K562 (cell line): ENCODE measurements around the gene PTPMT1. TPM values are rescaled to one million over a fixed set of nuclear protein-coding genes. Genes with fewer than 3 reads are reported as not detected.

Source experiments
- ATAC-seq: fragments of 200-7000 bp; cut with Tn5 transposase; 3 replicates; pipeline ENCODE4 v1.9.1; 2020; ENCODE audit warnings: moderate library complexity
- Bru-seq: library from RNA; stranded (reverse); fragments of 400-500 nt; gene quantifications from one replicate; lab custom pipeline; 2021; lab: Mats Ljungman, UMichigan
- BruChase-seq, 2 experiments: library from RNA; stranded (reverse); fragments of 400-500 nt; gene quantifications; one replicate each; lab custom pipeline; 2021; lab: Mats Ljungman, UMichigan
- BruUV-seq: library from RNA; stranded (reverse); fragments of 400-500 nt; replicated peaks from 2 replicates; lab custom pipeline; 2021; lab: Mats Ljungman, UMichigan
- CTCF ChIA-PET: fragments of 300-600 bp; formaldehyde crosslinking; extraction: SDS; loops from one replicate; lab custom pipeline; 2021; ENCODE audit warnings: low intra/inter-chr PET ratio; lab: Yijun Ruan, JAX
- POLR2A ChIA-PET: fragments of 300-600, 350-650 bp; sonication (Branson Sonifier 250); formaldehyde crosslinking; extraction: SDS; loops from one replicate; lab custom pipeline; 2021; ENCODE audit warnings: antibody characterized with exemption, inconsistent platforms; lab: Yijun Ruan, JAX
- DNase-seq, 4 experiments: peaks; one replicate each; pipeline versions ENCODE4 v3.0.0 to v3.0.0-alpha.2; 2011 to 2018; ENCODE audit warnings: low spot score in 3 of 4, mixed read lengths in 3 of 4; ENCODE audit errors: extremely low read depth in 1 of 4
- FAIRE-seq: peaks from 2 replicates; lab custom pipeline; 2011; peaks lifted over from hg19 to GRCh38; lab: Jason Lieb, UNC
- H2AFZ ChIP-seq: 2 replicates; pipeline ENCODE4 v1.6.0; 2011; ENCODE audit warnings: low read depth, low read length, control low read depth, inconsistent platforms
- H3K27ac ChIP-seq: fragments of 200-600 bp; 3 replicates; pipeline ENCODE4 v1.8.0; 2011; ENCODE audit warnings: low read depth, mild to moderate bottlenecking, control low read depth, inconsistent platforms, low read length, moderate library complexity, mixed read lengths; ENCODE audit errors: extremely low read depth
- H3K27me3 ChIP-seq, 2 experiments: fragments of 300-600 bp in 1 of 2; 2 replicates in 1 of 2; 3 replicates in 1 of 2; pipeline versions ENCODE4 v1.6.0 to v1.8.0; 2011; ENCODE audit warnings: inconsistent platforms in 2 of 2, low read length in 2 of 2, mild to moderate bottlenecking in 1 of 2, mixed read lengths in 1 of 2, moderate library complexity in 1 of 2; ENCODE audit not compliant: control insufficient read depth in 2 of 2, insufficient read depth in 2 of 2
- H3K36me3 ChIP-seq: fragments of 300-600 bp; 3 replicates; pipeline ENCODE4 v1.8.0; 2011; ENCODE audit warnings: mild to moderate bottlenecking, low read length, inconsistent platforms; ENCODE audit not compliant: control insufficient read depth, insufficient read depth
- H3K4me1 ChIP-seq, 2 experiments: fragments of 200-600 bp in 1 of 2; replicated peaks in 1 of 2; 2 replicates in 1 of 2; 3 replicates in 1 of 2; pipeline versions ENCODE4 v1.5.1 to v1.8.0; 2011; ENCODE audit warnings: inconsistent platforms in 2 of 2, low read length in 2 of 2, mild to moderate bottlenecking in 1 of 2, mixed read lengths in 1 of 2, moderate library complexity in 1 of 2; ENCODE audit not compliant: control insufficient read depth in 2 of 2, insufficient read depth in 2 of 2
- H3K4me2 ChIP-seq: 2 replicates; pipeline ENCODE4 v1.6.1; 2011; ENCODE audit warnings: low read length, control low read depth, inconsistent platforms, mixed read lengths; ENCODE audit not compliant: insufficient read depth
- H3K4me3 ChIP-seq: fragments of 200-600 bp; sonication (generic), shearing (Covaris generic); 2 replicates; pipeline ENCODE4 v1.5.1; 2016; ENCODE audit warnings: control low read depth, inconsistent platforms
- H3K79me2 ChIP-seq: fragments of 200-600 bp; 3 replicates; pipeline ENCODE4 v1.8.0; 2011; ENCODE audit warnings: low read length, inconsistent platforms; ENCODE audit not compliant: control insufficient read depth, insufficient read depth
- H3K9ac ChIP-seq, 2 experiments: 2 replicates each; pipeline versions ENCODE4 v1.6.0 to v1.6.1; 2011; ENCODE audit warnings: low read depth in 2 of 2, low read length in 2 of 2, control low read depth in 1 of 2, inconsistent platforms in 1 of 2, mild to moderate bottlenecking in 1 of 2, mixed read lengths in 1 of 2; ENCODE audit not compliant: insufficient read depth in 1 of 2
- H3K9me1 ChIP-seq: one replicate; pipeline ENCODE4 v1.6.0; 2011; ENCODE audit warnings: inconsistent platforms, mild to moderate bottlenecking, low read length, moderate library complexity; ENCODE audit not compliant: control insufficient read depth, insufficient read depth
- H3K9me3 ChIP-seq: replicated peaks from 2 replicates; pipeline ENCODE4 v1.5.1; 2011; ENCODE audit warnings: low read depth, low read length, inconsistent platforms; ENCODE audit not compliant: control insufficient read depth, insufficient read depth
- H4K20me1 ChIP-seq: replicated peaks from 2 replicates; pipeline ENCODE4 v1.6.1; 2011; ENCODE audit warnings: low read length, inconsistent platforms, mixed read lengths; ENCODE audit not compliant: control insufficient read depth, insufficient read depth
- BDP1 ChIP-seq: IDR thresholded peaks from 3 replicates; pipeline ENCODE4 v1.6.1; 2011; ENCODE audit not compliant: insufficient read length, insufficient read depth
- BMI1 ChIP-seq: fragments of 150-350 bp; IDR thresholded peaks from 2 replicates; pipeline ENCODE4 v1.6.1; 2014; ENCODE audit warnings: low read length
- CREB3L1 ChIP-seq: fragments of 450-650 bp; IDR thresholded peaks from 2 replicates; pipeline ENCODE4 v1.6.1; 2014; ENCODE audit warnings: low read depth, mild to moderate bottlenecking, moderate library complexity, borderline replicate concordance
- FOS ChIP-seq: IDR thresholded peaks from 3 replicates; pipeline ENCODE4 v1.6.1; 2011; ENCODE audit not compliant: insufficient read length; ENCODE audit errors: extremely low read depth
- HCFC1 ChIP-seq: IDR thresholded peaks from 2 replicates; pipeline ENCODE4 v1.6.1; 2012; ENCODE audit warnings: low read depth, low read length, improper control_type of control experiment
- HMG20B ChIP-seq: fragments of 250-450 bp; sonication (Bioruptor Pico); IDR thresholded peaks from 2 replicates; pipeline ENCODE4 v1.5.0; 2021; ENCODE audit warnings: mild to moderate bottlenecking
- POLR2B ChIP-seq: fragments of 450-650 bp; IDR thresholded peaks from 2 replicates; pipeline ENCODE4 v1.6.1; 2018; ENCODE audit warnings: low read depth; ENCODE audit not compliant: partially characterized antibody
- ZBTB5 ChIP-seq: fragments of 450-650 bp; IDR thresholded peaks from 2 replicates; pipeline ENCODE4 v1.6.1; 2017; ENCODE audit warnings: antibody characterized with exemption
- ZNF445 ChIP-seq: fragments of 250-450 bp; sonication (Bioruptor Pico); IDR thresholded peaks from 2 replicates; pipeline ENCODE4 v1.4.0; 2020; ENCODE audit warnings: low read depth, mild to moderate bottlenecking, moderate library complexity
- ZNF583 ChIP-seq: fragments of 250-450 bp; sonication (Bioruptor Pico); IDR thresholded peaks from 2 replicates; pipeline ENCODE4 v1.4.0; 2020
- ZNF696 ChIP-seq: fragments of 250-450 bp; sonication (Bioruptor Pico); conservative IDR thresholded peaks from 2 replicates; pipeline ENCODE4 v1.4.0; 2020; ENCODE audit warnings: mild to moderate bottlenecking, moderate library complexity
- WGBS: fragments of 100-300 bp; shearing (Covaris generic); methylation state at CpG from one replicate; pipeline ENCODE4 v1.1.6; 2016; ENCODE audit warnings: low coverage, mixed read lengths; ENCODE audit not compliant: insufficient coverage; ENCODE audit errors: missing lambda C conversion rate; 5-methylcytosine and 5-hydroxymethylcytosine counted together
- in situ Hi-C: fragments of 300-500 bp; cut with MboI; formaldehyde crosslinking; loops from 4 replicates; pipeline ENCODE4 v1.15.0; 2018; ENCODE audit warnings: inconsistent platforms, mixed read lengths
- intact Hi-C: fragments of 100-400 bp; cut with micrococcal nuclease; formaldehyde crosslinking; loops from 2 replicates; pipeline ENCODE4 v1.14.2; 2022
- long read RNA-seq, 3 experiments: library from polyadenylated mRNA in 2 of 3; library from RNA in 1 of 3; unstranded in 2 of 3; stranded (forward) in 1 of 3; transcript quantifications; one replicate each; pipeline ENCODE4 v2.0.0, GENCODE V29; 2019 to 2022
- polyA minus RNA-seq, 3 experiments: library from RNA; depleted of rRNA, polyadenylated mRNA; stranded (reverse); fragments of >200 nt; gene quantifications; 2 replicates each; pipeline ENCODE4 v1.2.3, GENCODE V29; 2011
- polyA plus RNA-seq, 8 experiments: library from polyadenylated mRNA; depleted of rRNA in 4 of 8; stranded (reverse) in 5 of 8; unstranded in 3 of 8; fragments of >200 nt; fragmentation: Nextera tagmentation in 2 of 8; fragmentation: Illumina TruSeq in 1 of 8; extraction: Ambion mirVana in 2 of 8; extraction: Trizol in 1 of 8; gene quantifications; 2 replicates each; pipeline versions ENCODE4 v1.2.1 to v1.2.3, GENCODE V29; 2011 to 2014; ENCODE audit warnings: inconsistent platforms in 1 of 8, missing spikeins in 1 of 8
- total RNA-seq, 7 experiments: library from RNA; depleted of rRNA in 6 of 7; stranded (reverse); fragments of >200 nt in 6 of 7; fragmentation: Illumina TruSeq in 2 of 7; extraction: Trizol in 2 of 7; gene quantifications; 2 replicates each; pipeline versions ENCODE4 v1.2.1 to v1.2.3, GENCODE V29; 2011 to 2021; ENCODE audit warnings: low replicate concordance in 1 of 7

The PTPMT1 gene
- total RNA-seq (2011; cell fraction: chromatin; rRNA removed; ENCODE audit: low replicate concordance) = 24.4 and 29.4 TPM in 2 replicates
- 46.2 and 48.8 TPM in 2 replicates for total RNA-seq (2011; cell fraction: nucleolus; rRNA removed)
- 40.4 and 62.1 TPM in 2 replicates for total RNA-seq (2011; cell fraction: nucleoplasm; rRNA removed)
- total RNA-seq (2014; rRNA removed) (140 and 146 TPM in 2 replicates), total RNA-seq (2014; rRNA removed; fragmentation: Illumina TruSeq; extraction: Trizol) (59.3 and 60.4 TPM in 2 replicates), total RNA-seq (2015; rRNA removed; fragmentation: Illumina TruSeq; extraction: Trizol) (61.2 and 65.3 TPM in 2 replicates), total RNA-seq (2021) (67.2 and 83.6 TPM in 2 replicates), polyA plus RNA-seq (2011; rRNA removed) (69.8 and 80.0 TPM in 2 replicates), polyA plus RNA-seq (2014; fragmentation: Illumina TruSeq; extraction: Trizol) (66.6 and 73.1 TPM in 2 replicates), polyA plus RNA-seq (2014; fragmentation: Nextera tagmentation; extraction: Ambion mirVana) (10 to 100 TPM; 10.4 to 16.5 TPM), polyA plus RNA-seq (2014; rRNA removed) (109 and 144 TPM in 2 replicates), polyA minus RNA-seq (2011; rRNA and poly(A)+ RNA removed) (31.1 and 36.7 TPM in 2 replicates), Bru-seq, nascent RNA (percentile 86 among the genes with signal in this experiment), BruChase-seq, experiment 1, labeled RNA remaining after a 2-hour chase (percentile 77 among the genes with signal in this experiment), BruChase-seq, experiment 2, labeled RNA remaining after a 6-hour chase (percentile 74 among the genes with signal in this experiment)
- polyA plus RNA-seq (2011; cell fraction: cytosol; rRNA removed) = 103 and 173 TPM in 2 replicates
- polyA plus RNA-seq (2011; cell fraction: nucleus; rRNA removed) = 29.7 and 32.6 TPM in 2 replicates
- 73.7 and 80.8 TPM in 2 replicates for polyA plus RNA-seq (2012)
- polyA minus RNA-seq (2011; cell fraction: cytosol; rRNA and poly(A)+ RNA removed) = 23.8 and 30.2 TPM in 2 replicates
- 18.9 and 21.1 TPM in 2 replicates for polyA minus RNA-seq (2011; cell fraction: nucleus; rRNA and poly(A)+ RNA removed)
- long read RNA-seq, experiment 1, transcript PTPMT1-202 (4 exons, 768 nt) = major isoform, 68 of 206 reads
- long read RNA-seq, experiment 1, transcript PTPMT1-201 (3 exons, 928 nt) = minor isoform, 39 of 206 reads
- long read RNA-seq, experiment 1, transcript PTPMT1-205 (3 exons, 1,611 nt) = minor isoform, 41 of 206 reads
- long read RNA-seq, experiment 1, transcript PTPMT1-203 (2 exons, 1,014 nt) = minor isoform, 32 of 206 reads
- long read RNA-seq, experiment 1, partial matches to known transcripts = 16 of 206 reads
- long read RNA-seq, experiment 1, other reads (novel, unspliced or antisense) = 10 of 206 reads
- long read RNA-seq, experiment 2, transcript PTPMT1-205 (3 exons, 1,611 nt) = minor isoform, 19 of 83 reads
- long read RNA-seq, experiment 2, transcript PTPMT1-203 (2 exons, 1,014 nt) = minor isoform, 11 of 83 reads
- long read RNA-seq, experiment 2, transcript PTPMT1-201 (3 exons, 928 nt) = minor isoform, 13 of 83 reads
- long read RNA-seq, experiment 2, transcript PTPMT1-202 (4 exons, 768 nt) = major isoform, 31 of 83 reads
- long read RNA-seq, experiment 2, partial matches to known transcripts = 2 of 83 reads
- long read RNA-seq, experiment 2, other reads (novel, unspliced or antisense) = 7 of 83 reads
- long read RNA-seq, experiment 3, transcript PTPMT1-202 (4 exons, 768 nt) = major isoform, 48 of 113 reads
- long read RNA-seq, experiment 3, transcript PTPMT1-205 (3 exons, 1,611 nt) = minor isoform, 26 of 113 reads
- long read RNA-seq, experiment 3, transcript PTPMT1-201 (3 exons, 928 nt) = minor isoform, 21 of 113 reads
- long read RNA-seq, experiment 3, transcript PTPMT1-203 (2 exons, 1,014 nt) = minor isoform, 17 of 113 reads
- long read RNA-seq, experiment 3, partial matches to known transcripts = 0 of 113 reads
- long read RNA-seq, experiment 3, other reads (novel, unspliced or antisense) = 1 of 113 reads

GRCh38 chr11:47565340-47566148, at the start of gene PTPMT1:
Gene PTPMT1, plus strand, starts transcription at chr11:47565599. Its CDS starts 24 bp downstream, at chr11:47565623.
- Histone ChIP-seq H3K27ac (peak within 1 kb of the TSS; percentile 96), H3K9ac (peak within 1 kb of the TSS; percentile 99 to 100), H3K79me2 (peaks cover 44% of the 10 kb centered on the region), H3K27me3 (no peaks in the 10 kb centered on the region), H3K9me3 (no peaks in the 10 kb centered on the region), H4K20me1 (no peaks in the 10 kb centered on the region), H3K36me3 (peaks cover 22% of the 10 kb centered on the region; the same call in 2 of the 3 replicates), H2AFZ (peak within 1 kb of the TSS; percentile 98), H3K9me1 (no peaks in the 10 kb centered on the region), H3K4me1 (peaks cover 10 to 40% of the 10 kb centered on the region in 2 experiments; a peak in 4 of 5 replicates), H3K4me3 (peak within 1 kb of the TSS; percentile 100), H3K4me2 (peak within 1 kb of the TSS; percentile 92)
- 1% methylated on average over 72 of the region's 86 CpGs for WGBS
- in situ Hi-C loops = no loop called here
- ChIA-PET POLR2A (interaction anchor here (0.6 to 3.2 kb wide), 11 partner anchors 8 to 353 kb away, joined by 3 to 23 read pairs (median 4); partner anchors contain the start of genes CELF1, FAM180B and NDUFS3), CTCF (no interaction called here)
- intact Hi-C loops = no loop called here
- BruUV-seq = no TSS peak
- FAIRE-seq = no peak
- peak; percentile 97 for ATAC-seq
- peak; percentile 83 to 86 (median 85) for DNase-seq
- no peak for TF ChIP-seq ZNF696 (CRISPR knock-in tag)
- TF ChIP-seq HMG20B (CRISPR knock-in tag) = no peak
- peak; percentile 56 for TF ChIP-seq POLR2B
- 0 out of 2 replicates have a peak, but pooled peaks have one; percentile 7 for TF ChIP-seq ZNF583 (CRISPR knock-in tag)
- TF ChIP-seq CREB3L1 = peak; percentile 85
- TF ChIP-seq BDP1 = no peak
- TF ChIP-seq ZNF445 (CRISPR knock-in tag) = no peak
- peak; percentile 82 for TF ChIP-seq ZBTB5
- no peak for TF ChIP-seq BMI1
- no peak for TF ChIP-seq FOS
- peak; percentile 62 for TF ChIP-seq HCFC1
